ENCODE data around the gene CUL4A.
"Not testable (repeated sequence)": the region's sequence is repeated elsewhere in the genome, so short reads cannot be mapped to it uniquely, and the experiment has no call there.

The CUL4A gene

GRCh38 chr13:113304121-113304520 lies 94.7 kb downstream of the CUL4A start:
- H3K27ac Mint-ChIP-seq: no peak overlapping the region
- no peak overlapping the region for H3K4me3 Mint-ChIP-seq
- H3K9me3 Mint-ChIP-seq: no peaks in the 10 kb centered on the region
- DNase-seq: no peak
- no peaks in the 10 kb centered on the region for H3K4me1 Mint-ChIP-seq
- TF ChIP-seq CTCF (IDR thresholded peaks at IDR 0.05): no peak
- H3K36me3 Mint-ChIP-seq (ENCODE audit: low read depth): peaks cover 7% of the 10 kb centered on the region
- no peaks in the 10 kb centered on the region for H3K27me3 Mint-ChIP-seq (ENCODE audit: low read depth, poor library complexity)

GRCh38 chr13:113305208-113305607 lies 95.8 kb downstream of the CUL4A start:
- Mint-ChIP-seq H3K4me1 (peaks cover 5% of the 10 kb centered on the region), H3K27ac (peak overlapping the region; percentile 69), H3K27me3 (ENCODE audit: low read depth, poor library complexity) (no peaks in the 10 kb centered on the region), H3K36me3 (ENCODE audit: low read depth) (peaks cover 13% of the 10 kb centered on the region), H3K4me3 (no peak overlapping the region), H3K9me3 (no peaks in the 10 kb centered on the region)
- DNase-seq: no peak
- no peak for TF ChIP-seq CTCF (IDR thresholded peaks at IDR 0.05)

- no peak overlapping the region for H3K4me3 Mint-ChIP-seq
- TF ChIP-seq CTCF (IDR thresholded peaks at IDR 0.05): no peak
- H3K36me3 Mint-ChIP-seq (ENCODE audit: low read depth): peaks cover 28% of the 10 kb centered on the region
- peaks cover 5% of the 10 kb centered on the region for H3K4me1 Mint-ChIP-seq
- no peak for DNase-seq
- H3K27me3 Mint-ChIP-seq (ENCODE audit: low read depth, poor library complexity): no peaks in the 10 kb centered on the region
- no peak overlapping the region for H3K27ac Mint-ChIP-seq
- H3K9me3 Mint-ChIP-seq: no peaks in the 10 kb centered on the region
Measured at GRCh38 chr13:113307491-113307890, 98.1 kb downstream of the CUL4A start.

- Mint-ChIP-seq H3K9me3 (no peaks in the 10 kb centered on the region), H3K27ac (peak overlapping the region; percentile 71), H3K4me3 (no peak overlapping the region), H3K36me3 (ENCODE audit: low read depth) (peaks cover 28% of the 10 kb centered on the region), H3K4me1 (peaks cover 5% of the 10 kb centered on the region), H3K27me3 (ENCODE audit: low read depth, poor library complexity) (no peaks in the 10 kb centered on the region)
- no peak for TF ChIP-seq CTCF (IDR thresholded peaks at IDR 0.05)
- no peak for DNase-seq
Measured at GRCh38 chr13:113309473-113309872, 100.1 kb downstream of the CUL4A start.

GRCh38 chr13:113314112-113314511 lies 104.7 kb downstream of the CUL4A start:
- not testable (repeated sequence) for H3K4me3 Mint-ChIP-seq; H3K9me3 Mint-ChIP-seq; H3K27ac Mint-ChIP-seq; H3K27me3 Mint-ChIP-seq (ENCODE audit: low read depth, poor library complexity); DNase-seq; H3K4me1 Mint-ChIP-seq
- peaks cover 21% of the 10 kb centered on the region for H3K36me3 Mint-ChIP-seq (ENCODE audit: low read depth)

- not testable (repeated sequence) for H3K4me1 Mint-ChIP-seq; H3K9me3 Mint-ChIP-seq; H3K27me3 Mint-ChIP-seq (ENCODE audit: low read depth, poor library complexity); H3K27ac Mint-ChIP-seq; DNase-seq; H3K4me3 Mint-ChIP-seq
- H3K36me3 Mint-ChIP-seq (ENCODE audit: low read depth): peaks cover 19% of the 10 kb centered on the region
Measured at GRCh38 chr13:113314895-113315470, 105.6 kb downstream of the CUL4A start.

- Mint-ChIP-seq H3K27ac (no peak overlapping the region), H3K9me3 (no peaks in the 10 kb centered on the region), H3K36me3 (ENCODE audit: low read depth) (peaks cover 24% of the 10 kb centered on the region), H3K27me3 (ENCODE audit: low read depth, poor library complexity) (peaks cover 6% of the 10 kb centered on the region), H3K4me1 (no peaks in the 10 kb centered on the region), H3K4me3 (no peak overlapping the region)
- TF ChIP-seq CTCF (IDR thresholded peaks at IDR 0.05): no peak
- no peak for DNase-seq
Measured at GRCh38 chr13:113315992-113316391, 106.6 kb downstream of the CUL4A start.

All from nephron progenitor cell (in vitro differentiated cells).